ENCODE data around the gene GAD2.

DNA sequence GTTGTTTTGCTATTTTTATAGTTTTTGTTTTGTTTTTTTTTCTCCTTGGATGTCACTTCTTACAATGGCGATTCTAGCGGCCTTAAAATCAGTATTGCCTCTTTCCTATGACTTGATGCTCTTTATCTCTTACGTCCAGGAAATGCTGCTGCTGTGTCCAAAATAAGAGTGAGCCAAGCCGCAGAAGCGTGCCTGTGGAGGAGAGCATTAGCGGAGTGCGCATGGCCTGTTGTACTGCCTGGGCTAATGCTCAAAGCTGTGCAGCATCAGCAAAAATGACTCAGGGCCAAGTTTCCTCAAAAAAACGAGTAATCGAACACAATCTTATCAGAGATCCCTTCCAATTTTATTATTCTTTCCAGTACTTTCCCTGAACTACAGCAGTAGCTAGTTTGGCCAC is 18.5 kb upstream of the GAD2 start:
- TF ChIP-seq, protein P1, sequence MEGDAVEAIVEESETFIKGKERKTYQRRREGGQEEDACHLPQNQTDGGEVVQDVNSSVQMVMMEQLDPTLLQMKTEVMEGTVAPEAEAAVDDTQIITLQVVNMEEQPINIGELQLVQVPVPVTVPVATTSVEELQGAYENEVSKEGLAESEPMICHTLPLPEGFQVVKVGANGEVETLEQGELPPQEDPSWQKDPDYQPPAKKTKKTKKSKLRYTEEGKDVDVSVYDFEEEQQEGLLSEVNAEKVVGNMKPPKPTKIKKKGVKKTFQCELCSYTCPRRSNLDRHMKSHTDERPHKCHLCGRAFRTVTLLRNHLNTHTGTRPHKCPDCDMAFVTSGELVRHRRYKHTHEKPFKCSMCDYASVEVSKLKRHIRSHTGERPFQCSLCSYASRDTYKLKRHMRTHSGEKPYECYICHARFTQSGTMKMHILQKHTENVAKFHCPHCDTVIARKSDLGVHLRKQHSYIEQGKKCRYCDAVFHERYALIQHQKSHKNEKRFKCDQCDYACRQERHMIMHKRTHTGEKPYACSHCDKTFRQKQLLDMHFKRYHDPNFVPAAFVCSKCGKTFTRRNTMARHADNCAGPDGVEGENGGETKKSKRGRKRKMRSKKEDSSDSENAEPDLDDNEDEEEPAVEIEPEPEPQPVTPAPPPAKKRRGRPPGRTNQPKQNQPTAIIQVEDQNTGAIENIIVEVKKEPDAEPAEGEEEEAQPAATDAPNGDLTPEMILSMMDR (IDR thresholded peaks at IDR 0.05; ENCODE audit: borderline replicate concordance, extremely low read depth, low read length, poor library complexity, severe bottlenecking) = no peak
- TF ChIP-seq EZH2 (IDR thresholded peaks at IDR 0.05; ENCODE audit: borderline replicate concordance, low read depth, low read length, severe bottlenecking) = no peak

Data from DND-41 (cell line).